ENCODE data around the gene PLAU. TPM values are rescaled to one million over a fixed set of nuclear protein-coding genes. Genes with fewer than 3 reads are reported as not detected.

The PLAU gene
- total RNA-seq, 4 donors from 2014 or later = 7.3 to 75.2 (median 31.9) TPM

GRCh38 chr10:73907841-73908517 is 3.0 kb upstream of the PLAU start:
- no peak for DNase-seq (ENCODE audit: low spot score)
- TF ChIP-seq, protein P1, sequence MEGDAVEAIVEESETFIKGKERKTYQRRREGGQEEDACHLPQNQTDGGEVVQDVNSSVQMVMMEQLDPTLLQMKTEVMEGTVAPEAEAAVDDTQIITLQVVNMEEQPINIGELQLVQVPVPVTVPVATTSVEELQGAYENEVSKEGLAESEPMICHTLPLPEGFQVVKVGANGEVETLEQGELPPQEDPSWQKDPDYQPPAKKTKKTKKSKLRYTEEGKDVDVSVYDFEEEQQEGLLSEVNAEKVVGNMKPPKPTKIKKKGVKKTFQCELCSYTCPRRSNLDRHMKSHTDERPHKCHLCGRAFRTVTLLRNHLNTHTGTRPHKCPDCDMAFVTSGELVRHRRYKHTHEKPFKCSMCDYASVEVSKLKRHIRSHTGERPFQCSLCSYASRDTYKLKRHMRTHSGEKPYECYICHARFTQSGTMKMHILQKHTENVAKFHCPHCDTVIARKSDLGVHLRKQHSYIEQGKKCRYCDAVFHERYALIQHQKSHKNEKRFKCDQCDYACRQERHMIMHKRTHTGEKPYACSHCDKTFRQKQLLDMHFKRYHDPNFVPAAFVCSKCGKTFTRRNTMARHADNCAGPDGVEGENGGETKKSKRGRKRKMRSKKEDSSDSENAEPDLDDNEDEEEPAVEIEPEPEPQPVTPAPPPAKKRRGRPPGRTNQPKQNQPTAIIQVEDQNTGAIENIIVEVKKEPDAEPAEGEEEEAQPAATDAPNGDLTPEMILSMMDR (IDR thresholded peaks at IDR 0.05) = no peak
- no peak for ATAC-seq (ENCODE audit: low FRiP score)

DNA sequence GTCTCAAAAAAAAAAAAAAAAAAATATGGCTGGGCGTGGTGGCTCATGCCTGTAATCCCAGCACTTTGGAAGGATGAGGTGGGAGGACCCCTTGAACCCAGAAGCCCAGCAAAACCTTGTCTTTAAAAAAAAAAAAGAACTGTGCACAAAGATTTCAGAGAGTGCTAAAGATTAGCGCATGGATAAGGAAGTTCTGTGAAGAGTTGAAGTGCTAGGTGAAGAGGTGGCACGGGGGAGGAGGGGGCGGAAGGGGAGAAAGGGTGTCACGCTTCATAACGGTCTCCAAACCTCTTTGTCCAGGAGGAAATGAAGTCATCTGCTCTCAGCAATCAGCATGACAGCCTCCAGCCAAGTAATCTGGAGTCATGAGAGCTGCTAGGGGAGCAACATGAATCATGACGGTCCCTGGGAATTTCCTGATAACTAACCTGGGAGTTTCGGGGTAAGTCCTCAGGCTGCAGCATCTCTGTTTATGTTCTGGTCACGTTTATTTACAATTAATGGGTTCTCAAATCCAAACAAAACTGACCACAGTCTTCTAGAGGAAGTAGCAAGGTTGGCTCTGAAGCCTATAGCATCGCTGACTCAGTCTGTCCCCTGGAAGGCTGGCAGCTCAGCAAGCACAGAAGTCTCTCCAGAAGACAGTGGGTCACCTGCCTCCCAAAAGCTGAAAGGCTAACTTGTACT is 1.9 kb upstream of the PLAU start:
- ATAC-seq (ENCODE audit: low FRiP score) (no peak), DNase-seq (ENCODE audit: low spot score) (no peak)
- TF ChIP-seq, protein P1 (IDR thresholded peaks at IDR 0.05) = no peak

- ATAC-seq (ENCODE audit: low FRiP score) (no peak), DNase-seq (ENCODE audit: low spot score) (no peak)
- TF ChIP-seq, protein P1 (IDR thresholded peaks at IDR 0.05) = no peak
These were observed 1.3 kb upstream of the PLAU start for GRCh38 chr10:73909540-73910115.

DNA sequence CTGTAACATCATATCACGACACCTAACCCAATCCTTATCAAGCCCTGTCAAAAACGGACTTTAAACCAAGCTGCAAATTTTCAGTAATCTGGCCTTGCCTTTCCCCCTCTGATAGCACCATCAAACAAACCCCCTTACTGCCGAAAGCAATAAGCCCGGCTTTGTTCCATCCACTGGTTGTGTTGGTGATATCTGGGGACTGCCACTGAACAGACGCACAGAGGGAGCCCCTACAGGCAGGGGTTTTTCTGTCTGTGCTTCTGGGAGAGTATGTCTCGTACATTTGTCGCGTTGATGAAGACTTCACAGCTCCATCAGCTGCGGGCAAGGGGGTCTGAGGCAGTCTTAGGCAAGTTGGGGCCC is 550 bp upstream of the PLAU start:
- no peak for DNase-seq (ENCODE audit: low spot score)
- TF ChIP-seq, protein P1 (IDR thresholded peaks at IDR 0.05) = no peak
- ATAC-seq (ENCODE audit: low FRiP score) = no peak

DNA sequence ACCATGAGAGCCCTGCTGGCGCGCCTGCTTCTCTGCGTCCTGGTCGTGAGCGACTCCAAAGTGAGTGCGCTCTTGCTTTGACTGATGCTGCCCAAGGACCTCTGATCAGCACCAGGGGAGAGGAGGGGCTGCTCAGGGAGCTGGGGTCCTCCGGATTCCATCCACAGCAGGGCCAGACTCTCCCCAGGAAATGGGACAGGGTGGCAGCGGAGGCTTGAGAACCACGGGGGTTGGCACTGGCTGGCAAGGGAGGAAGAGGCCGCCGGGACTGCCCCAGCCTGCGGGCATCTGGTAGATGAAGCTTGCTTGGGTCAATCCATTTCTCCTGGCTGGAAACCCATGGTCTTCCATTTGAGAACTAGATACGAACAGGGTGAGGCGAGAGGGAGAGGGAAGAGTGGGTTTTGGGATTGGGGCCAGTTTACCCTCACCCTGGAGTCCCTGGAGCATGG is 647 bp downstream of the PLAU start:
- TF ChIP-seq, protein P1 (IDR thresholded peaks at IDR 0.05) = no peak
- ATAC-seq (ENCODE audit: low FRiP score) (no peak), DNase-seq (ENCODE audit: low spot score) (no peak)

DNA sequence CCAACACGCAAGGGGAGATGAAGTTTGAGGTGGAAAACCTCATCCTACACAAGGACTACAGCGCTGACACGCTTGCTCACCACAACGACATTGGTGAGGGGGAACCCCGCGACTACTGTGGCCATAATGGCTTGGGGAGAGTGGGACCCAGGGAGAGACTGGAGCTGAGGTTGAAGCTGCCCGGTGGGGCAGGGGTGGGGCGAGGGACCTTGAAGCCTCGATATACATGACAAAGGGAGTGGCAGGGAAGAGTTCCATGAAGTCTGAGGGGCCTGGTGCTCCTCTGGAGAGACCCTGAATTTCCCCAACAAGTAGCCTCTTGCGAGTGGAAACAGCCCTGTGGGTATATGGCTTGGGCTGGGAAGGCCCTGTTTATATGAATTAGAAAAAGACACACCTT is 3.1 kb downstream of the PLAU start:
- no peak for ATAC-seq (ENCODE audit: low FRiP score)
- DNase-seq (ENCODE audit: low spot score) = no peak
- TF ChIP-seq, protein P1 (IDR thresholded peaks at IDR 0.05) = no peak

All from omental fat pad (tissue), 4 donors.